K562 (cell line): ENCODE data around the gene PIK3R2. TPM values are rescaled to one million over a fixed set of nuclear protein-coding genes. Genes with fewer than 3 reads are reported as not detected.
A peak's percentile ranks its signal among the peaks of the same experiment; 100 is the strongest.

Experiments used
- ARID2 ChIP-seq: fragments of 450-650 bp; IDR thresholded peaks from 2 replicates; pipeline ENCODE4 v1.6.1; 2017; ENCODE audit warnings: antibody characterized with exemption, mild to moderate bottlenecking
- CHD1 ChIP-seq: fragments of 200-600 bp; sonication (generic); IDR thresholded peaks from one replicate; pipeline ENCODE4 v1.6.1; 2012; ENCODE audit warnings: mild to moderate bottlenecking, moderate library complexity, low read length, inconsistent platforms
- EGR1 ChIP-seq: fragments of 450-650 bp; conservative IDR thresholded peaks from 2 replicates; pipeline ENCODE4 v1.6.1; 2017; ENCODE audit warnings: mild to moderate bottlenecking
- ELF1 ChIP-seq: fragments of 200-800 bp; sonication (Bioruptor generic); IDR thresholded peaks from 2 replicates; pipeline ENCODE4 v1.6.1; 2016; ENCODE audit warnings: missing genetic modification characterization, missing compliant biosample characterization
- ETS1 ChIP-seq: conservative IDR thresholded peaks from 2 replicates; pipeline ENCODE4 v1.6.1; 2011; ENCODE audit warnings: low read depth, mild to moderate bottlenecking, low read length; ENCODE audit not compliant: control insufficient read depth
- ETS2 ChIP-seq: IDR thresholded peaks from 2 replicates; pipeline ENCODE4 v1.6.1; 2016; ENCODE audit warnings: borderline replicate concordance, missing genetic modification characterization, mild to moderate bottlenecking, moderate library complexity, missing compliant biosample characterization; ENCODE audit not compliant: poor library complexity, severe bottlenecking
- FOXJ2 ChIP-seq: fragments of 200-800 bp; sonication (Bioruptor generic); IDR thresholded peaks from 2 replicates; pipeline ENCODE4 v1.6.1; 2016; ENCODE audit warnings: missing genetic modification characterization, missing compliant biosample characterization
- GABPB1 ChIP-seq: sonication (generic); formaldehyde crosslinking; IDR thresholded peaks from 2 replicates; pipeline ENCODE4 v1.8.0; 2022; ENCODE audit warnings: mild to moderate bottlenecking, missing genetic modification reagents
- MAFF ChIP-seq: IDR thresholded peaks from 2 replicates; pipeline ENCODE4 v1.6.1; 2012; ENCODE audit warnings: low read length, improper control_type of control experiment
- MAX ChIP-seq: sonication (generic); formaldehyde crosslinking; IDR thresholded peaks from 2 replicates; pipeline ENCODE4 v1.9.0; 2022; ENCODE audit warnings: mild to moderate bottlenecking, missing genetic modification reagents
- POLR2H ChIP-seq: IDR thresholded peaks from 2 replicates; pipeline ENCODE4 v1.6.1; 2016; ENCODE audit warnings: missing genetic modification characterization, low read depth, mild to moderate bottlenecking, control low read depth, missing compliant biosample characterization, moderate library complexity
- PTRF ChIP-seq: fragments of 450-650 bp; IDR thresholded peaks from 2 replicates; pipeline ENCODE4 v1.6.1; 2016; ENCODE audit warnings: mild to moderate bottlenecking, missing genetic modification characterization, missing compliant biosample characterization
- RB1 ChIP-seq: fragments of 450-650 bp; IDR thresholded peaks from 2 replicates; pipeline ENCODE4 v1.6.1; 2017; ENCODE audit warnings: low read depth, mild to moderate bottlenecking
- RUNX1 ChIP-seq: sonication (generic); IDR thresholded peaks from 2 replicates; pipeline ENCODE4 v1.6.1; 2016; ENCODE audit warnings: antibody characterized with exemption, low read depth
- SMARCE1 ChIP-seq: fragments of 450-650 bp; IDR thresholded peaks from 2 replicates; pipeline ENCODE4 v1.7.1; 2016; ENCODE audit warnings: mild to moderate bottlenecking
- ZNF217 ChIP-seq: sonication (generic); formaldehyde crosslinking; IDR thresholded peaks from 2 replicates; pipeline ENCODE4 v1.8.0; 2022; ENCODE audit warnings: mild to moderate bottlenecking, missing genetic modification reagents
- ZNF668 ChIP-seq: fragments of 250-450 bp; sonication (Bioruptor Pico); IDR thresholded peaks from 2 replicates; pipeline ENCODE4 v1.8.0; 2022; ENCODE audit warnings: mild to moderate bottlenecking, inconsistent platforms
- ZNF695 ChIP-seq: fragments of 450-650 bp; formaldehyde crosslinking; IDR thresholded peaks from 2 replicates; pipeline ENCODE4 v1.4.0; 2020; ENCODE audit warnings: mild to moderate bottlenecking, moderate library complexity
- ZNF75A ChIP-seq: fragments of 450-650 bp; formaldehyde crosslinking; IDR thresholded peaks from 2 replicates; pipeline ENCODE4 v1.4.0; 2020; ENCODE audit warnings: mild to moderate bottlenecking
- polyA plus RNA-seq, 8 experiments: library from polyadenylated mRNA; depleted of rRNA in 4 of 8; stranded (reverse) in 5 of 8; unstranded in 3 of 8; fragments of >200 nt; fragmentation: Nextera tagmentation in 2 of 8; fragmentation: Illumina TruSeq in 1 of 8; extraction: Ambion mirVana in 2 of 8; extraction: Trizol in 1 of 8; gene quantifications; 2 replicates each; pipeline versions ENCODE4 v1.2.1 to v1.2.3, GENCODE V29; 2011 to 2014; ENCODE audit warnings: inconsistent platforms in 1 of 8, missing spikeins in 1 of 8
- total RNA-seq, 7 experiments: library from RNA; depleted of rRNA in 6 of 7; stranded (reverse); fragments of >200 nt in 6 of 7; fragmentation: Illumina TruSeq in 2 of 7; extraction: Trizol in 2 of 7; gene quantifications; 2 replicates each; pipeline versions ENCODE4 v1.2.1 to v1.2.3, GENCODE V29; 2011 to 2021; ENCODE audit warnings: low replicate concordance in 1 of 7
- TF ChIP-seq, protein P1 (sequence below): fragments of 450-650 bp; IDR thresholded peaks from 2 replicates; pipeline ENCODE4 v1.6.1; 2016; ENCODE audit warnings: low read depth

PIK3R2 gene
- total and polyA plus RNA-seq, 9 of the 15 experiments (the other 6 are each of a cell fraction or from before 2014, with no cell fraction given): 0.39 to 37.9 (median 5.3) TPM

- TF ChIP-seq RUNX1 (no peak), ZNF217 (no peak), SMARCE1 (peak; percentile 74; the same call in 1 of the 2 replicates), GABPB1 (CRISPR knock-in tag) (peak; percentile 78), RB1 (peak; percentile 7; the same call in 1 of the 2 replicates), ELF1 (tag) (peak; percentile 88), PTRF (no peak), FOXJ2 (peak; percentile 98), CHD1 (no peak), POLR2H (tag) (peak; percentile 85), ETS2 (no peak), MAX (CRISPR knock-in tag) (no peak), EGR1 (no peak), ZNF668 (no peak), ETS1 (0 out of 2 replicates have a peak, but pooled peaks have one; percentile 11), MAFF (no peak), ZNF75A (CRISPR knock-in tag) (no peak), ZNF695 (CRISPR knock-in tag) (0 out of 2 replicates have a peak, but pooled peaks have one; percentile 28), ARID2 (no peak)
- TF ChIP-seq, protein P1, sequence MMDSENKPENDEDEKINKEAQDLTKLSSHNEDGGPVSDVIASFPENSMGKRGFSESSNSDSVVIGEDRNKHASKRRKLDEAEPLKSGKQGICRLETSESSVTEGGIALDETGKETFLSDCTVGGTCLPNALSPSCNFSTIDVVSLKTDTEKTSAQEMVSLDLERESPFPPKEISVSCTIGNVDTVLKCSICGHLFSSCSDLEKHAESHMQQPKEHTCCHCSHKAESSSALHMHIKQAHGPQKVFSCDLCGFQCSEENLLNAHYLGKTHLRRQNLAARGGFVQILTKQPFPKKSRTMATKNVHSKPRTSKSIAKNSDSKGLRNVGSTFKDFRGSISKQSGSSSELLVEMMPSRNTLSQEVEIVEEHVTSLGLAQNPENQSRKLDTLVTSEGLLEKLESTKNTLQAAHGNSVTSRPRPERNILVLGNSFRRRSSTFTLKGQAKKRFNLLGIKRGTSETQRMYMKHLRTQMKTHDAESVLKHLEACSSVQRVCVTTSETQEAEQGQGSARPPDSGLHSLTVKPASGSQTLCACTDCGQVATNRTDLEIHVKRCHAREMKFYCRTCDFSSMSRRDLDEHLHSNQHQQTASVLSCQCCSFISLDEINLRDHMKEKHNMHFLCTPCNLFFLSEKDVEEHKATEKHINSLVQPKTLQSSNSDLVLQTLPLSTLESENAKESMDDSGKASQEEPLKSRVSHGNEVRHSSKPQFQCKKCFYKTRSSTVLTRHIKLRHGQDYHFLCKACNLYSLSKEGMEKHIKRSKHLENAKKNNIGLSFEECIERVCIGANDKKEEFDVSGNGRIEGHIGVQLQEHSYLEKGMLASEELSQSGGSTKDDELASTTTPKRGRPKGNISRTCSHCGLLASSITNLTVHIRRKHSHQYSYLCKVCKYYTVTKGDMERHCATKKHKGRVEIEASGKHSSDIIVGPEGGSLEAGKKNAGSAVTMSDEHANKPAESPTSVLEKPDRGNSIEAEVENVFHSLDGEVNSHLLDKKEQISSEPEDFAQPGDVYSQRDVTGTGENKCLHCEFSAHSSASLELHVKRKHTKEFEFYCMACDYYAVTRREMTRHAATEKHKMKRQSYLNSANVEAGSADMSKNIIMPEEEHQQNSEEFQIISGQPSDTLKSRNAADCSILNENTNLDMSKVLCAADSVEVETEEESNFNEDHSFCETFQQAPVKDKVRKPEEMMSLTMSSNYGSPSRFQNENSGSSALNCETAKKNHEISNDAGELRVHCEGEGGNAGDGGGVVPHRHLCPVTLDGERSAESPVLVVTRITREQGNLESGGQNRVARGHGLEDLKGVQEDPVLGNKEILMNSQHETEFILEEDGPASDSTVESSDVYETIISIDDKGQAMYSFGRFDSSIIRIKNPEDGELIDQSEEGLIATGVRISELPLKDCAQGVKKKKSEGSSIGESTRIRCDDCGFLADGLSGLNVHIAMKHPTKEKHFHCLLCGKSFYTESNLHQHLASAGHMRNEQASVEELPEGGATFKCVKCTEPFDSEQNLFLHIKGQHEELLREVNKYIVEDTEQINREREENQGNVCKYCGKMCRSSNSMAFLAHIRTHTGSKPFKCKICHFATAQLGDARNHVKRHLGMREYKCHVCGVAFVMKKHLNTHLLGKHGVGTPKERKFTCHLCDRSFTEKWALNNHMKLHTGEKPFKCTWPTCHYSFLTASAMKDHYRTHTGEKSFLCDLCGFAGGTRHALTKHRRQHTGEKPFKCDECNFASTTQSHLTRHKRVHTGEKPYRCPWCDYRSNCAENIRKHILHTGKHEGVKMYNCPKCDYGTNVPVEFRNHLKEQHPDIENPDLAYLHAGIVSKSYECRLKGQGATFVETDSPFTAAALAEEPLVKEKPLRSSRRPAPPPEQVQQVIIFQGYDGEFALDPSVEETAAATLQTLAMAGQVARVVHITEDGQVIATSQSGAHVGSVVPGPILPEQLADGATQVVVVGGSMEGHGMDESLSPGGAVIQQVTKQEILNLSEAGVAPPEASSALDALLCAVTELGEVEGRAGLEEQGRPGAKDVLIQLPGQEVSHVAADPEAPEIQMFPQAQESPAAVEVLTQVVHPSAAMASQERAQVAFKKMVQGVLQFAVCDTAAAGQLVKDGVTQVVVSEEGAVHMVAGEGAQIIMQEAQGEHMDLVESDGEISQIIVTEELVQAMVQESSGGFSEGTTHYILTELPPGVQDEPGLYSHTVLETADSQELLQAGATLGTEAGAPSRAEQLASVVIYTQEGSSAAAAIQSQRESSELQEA: no peak
Measured at GRCh38 chr19:18152442-18152816, 534 bp upstream of the PIK3R2 start (continued).
